GM19395 (cell line): ENCODE measurements around the gene PODXL2.
"Not testable (repeated sequence)": the region's sequence is repeated elsewhere in the genome, so short reads cannot be mapped to it uniquely, and the experiment has no call there.

Source experiments
- ATAC-seq: cut with Tn5 transposase; IDR thresholded peaks from one replicate; pipeline ENCODE4 v1.9.1; 2021; ENCODE audit warnings: mild to moderate bottlenecking, moderate library complexity; ENCODE audit not compliant: unreplicated experiment

Gene PODXL2

DNA sequence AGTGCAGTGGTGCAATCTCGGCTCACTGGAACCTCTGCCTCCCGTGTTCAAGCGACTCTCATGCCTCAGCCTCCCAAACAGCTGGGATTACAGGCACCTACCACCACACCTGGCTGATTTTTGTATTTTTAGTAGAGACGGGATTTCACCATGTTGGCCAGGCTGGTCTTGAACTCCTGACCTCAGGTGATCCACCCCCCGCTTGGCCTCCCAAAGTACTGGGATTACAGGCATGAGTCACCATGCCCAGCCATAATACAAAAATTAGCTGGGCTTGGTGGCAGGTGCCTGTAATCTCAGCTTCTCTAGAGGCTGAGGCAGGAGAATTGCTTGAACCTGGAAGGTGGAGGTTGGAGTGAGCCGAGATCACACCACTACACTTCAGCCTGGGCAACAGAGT, 26.0 kb downstream of the PODXL2 start:
- ATAC-seq, result not testable (repeated sequence)

DNA sequence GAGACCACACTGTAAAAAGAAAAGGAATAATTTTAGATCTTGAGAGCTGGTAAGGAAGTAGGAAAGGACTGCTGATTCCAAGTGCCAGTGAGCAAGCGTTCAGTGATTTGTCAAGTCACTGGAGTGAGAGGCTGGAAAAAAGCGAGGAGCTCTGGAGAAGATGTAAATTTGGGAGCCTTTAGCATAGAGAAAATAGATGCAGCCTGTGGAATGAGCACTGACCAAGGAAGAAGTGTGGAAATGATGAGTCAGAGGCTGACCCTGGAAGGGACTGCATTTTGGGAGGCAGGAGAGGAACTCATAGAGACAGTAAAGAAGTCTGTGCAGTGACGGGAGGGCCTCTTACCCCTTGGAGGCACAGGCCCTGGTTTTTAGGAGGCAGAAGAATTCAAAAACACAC, 26.7 kb downstream of the PODXL2 start:
- no peak for ATAC-seq

- ATAC-seq, result no peak
Observed at GRCh38 chr3:127656906-127657305, 27.9 kb downstream of the PODXL2 start.

- no peak for ATAC-seq
Observed at GRCh38 chr3:127658234-127658633, 29.2 kb downstream of the PODXL2 start.

DNA sequence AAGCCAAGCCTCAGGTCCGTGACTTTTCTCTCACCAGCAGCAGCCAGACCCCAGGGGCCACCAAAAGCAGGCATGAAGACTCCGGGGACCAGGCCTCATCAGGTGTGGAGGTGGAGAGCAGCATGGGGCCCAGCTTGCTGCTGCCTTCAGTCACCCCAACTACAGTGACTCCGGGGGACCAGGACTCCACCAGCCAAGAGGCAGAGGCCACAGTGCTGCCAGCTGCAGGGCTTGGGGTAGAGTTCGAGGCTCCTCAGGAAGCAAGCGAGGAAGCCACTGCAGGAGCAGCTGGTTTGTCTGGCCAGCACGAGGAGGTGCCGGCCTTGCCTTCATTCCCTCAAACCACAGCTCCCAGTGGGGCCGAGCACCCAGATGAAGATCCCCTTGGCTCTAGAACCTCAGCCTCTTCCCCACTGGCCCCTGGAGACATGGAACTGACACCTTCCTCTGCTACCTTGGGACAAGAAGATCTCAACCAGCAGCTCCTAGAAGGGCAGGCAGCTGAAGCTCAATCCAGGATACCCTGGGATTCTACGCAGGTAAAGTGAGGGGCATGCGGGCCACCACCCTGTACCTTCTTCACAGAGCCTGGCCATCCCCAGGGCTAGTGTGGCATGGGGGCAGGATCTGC, 31.8 kb downstream of the PODXL2 start:
- ATAC-seq, result no peak

DNA sequence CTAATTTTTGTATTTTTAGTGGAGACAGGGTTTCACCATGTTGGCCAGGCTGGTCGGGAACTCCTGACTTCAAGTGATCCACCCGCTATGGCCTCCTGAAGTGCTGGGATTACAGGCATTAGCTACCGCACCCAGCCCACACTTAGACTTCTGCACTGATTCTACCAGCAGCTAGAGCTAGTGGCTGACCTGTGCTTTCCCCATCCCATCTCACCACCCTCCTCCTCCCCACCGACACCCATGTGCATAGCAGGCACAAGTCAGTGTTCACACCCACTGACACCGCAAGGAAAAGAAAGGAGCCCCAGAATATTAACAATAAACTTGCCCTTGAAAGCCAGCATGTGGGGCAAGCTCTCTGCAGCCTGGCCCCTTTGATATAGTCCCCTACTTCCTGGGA, 32.6 kb downstream of the PODXL2 start:
- no peak for ATAC-seq

- no peak for ATAC-seq
Observed at GRCh38 chr3:127662001-127662469, 33.0 kb downstream of the PODXL2 start.

DNA sequence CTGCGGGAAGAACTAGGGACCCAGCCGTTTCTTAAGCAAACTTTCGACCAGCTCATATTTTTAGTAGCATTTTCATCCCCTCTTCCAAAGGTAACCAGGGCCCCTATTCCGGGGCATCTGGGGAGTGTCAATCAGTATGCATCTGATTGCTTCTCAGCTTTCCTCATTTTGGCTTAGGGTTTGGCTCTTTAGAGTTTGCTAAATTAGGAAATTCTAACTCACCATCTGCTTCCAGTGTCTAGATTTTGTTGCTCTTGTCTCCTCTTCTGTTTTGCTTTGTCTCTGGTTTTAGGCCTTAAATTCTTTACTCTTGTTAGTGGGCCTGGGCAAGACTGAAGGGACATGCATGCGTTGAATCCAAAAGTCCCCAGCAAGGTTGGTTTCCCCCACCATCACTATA, 34.2 kb downstream of the PODXL2 start:
- ATAC-seq, result no peak

GRCh38 chr3:127665165-127665564, 36.2 kb downstream of the PODXL2 start:
- ATAC-seq, result no peak

- no peak for ATAC-seq
Observed at GRCh38 chr3:127665586-127665985, 36.6 kb downstream of the PODXL2 start.

GRCh38 chr3:127666676-127667075, 37.7 kb downstream of the PODXL2 start:
- ATAC-seq, result no peak

DNA sequence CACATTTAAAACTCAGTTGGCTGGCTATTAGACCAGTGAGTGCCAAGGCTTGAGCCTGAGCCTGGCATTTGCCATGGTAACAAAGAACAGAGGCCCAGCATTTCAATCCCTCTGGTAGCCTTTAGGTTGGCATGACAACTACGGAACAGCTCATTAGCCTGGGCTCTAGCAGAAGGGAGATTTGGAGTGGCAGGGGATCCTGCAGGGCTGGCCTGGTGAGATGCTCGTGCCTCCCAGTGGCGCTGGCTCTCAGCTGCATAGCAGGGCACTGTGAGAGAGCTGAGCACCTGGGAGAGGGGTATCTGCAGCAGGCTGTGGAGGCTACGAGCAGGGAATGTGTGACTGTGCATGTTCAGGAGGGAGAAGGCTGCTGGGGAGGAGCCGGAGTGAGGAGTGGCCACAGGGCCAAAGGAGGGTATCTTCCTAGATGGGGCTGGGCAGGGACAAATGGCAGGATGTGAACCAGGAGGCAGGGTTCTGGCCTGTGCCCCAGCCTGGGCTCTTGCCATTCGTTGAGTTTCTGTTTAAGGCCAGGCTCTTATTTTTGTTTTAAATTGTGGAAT, 38.2 kb downstream of the PODXL2 start:
- ATAC-seq, result no peak

- ATAC-seq, result no peak
Observed at GRCh38 chr3:127668906-127669305, 39.9 kb downstream of the PODXL2 start.

GRCh38 chr3:127669541-127670228, 40.7 kb downstream of the PODXL2 start:
- ATAC-seq, result no peak

DNA sequence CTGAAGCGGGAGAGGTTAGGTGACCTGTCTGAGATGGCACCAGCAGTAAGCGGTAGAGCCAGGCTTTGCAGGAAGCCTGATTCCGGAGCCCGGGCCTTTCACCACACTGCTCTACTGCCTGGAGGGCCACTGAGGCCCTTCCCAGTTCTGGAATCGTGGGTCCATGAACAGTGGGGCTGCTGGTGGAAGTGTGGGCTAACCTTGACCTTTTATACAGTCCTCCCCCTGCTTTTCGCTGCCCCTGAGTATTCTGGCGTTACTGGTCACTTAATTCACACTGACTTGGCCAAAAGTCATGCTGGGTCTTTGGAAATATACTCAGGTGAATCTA, 41.2 kb downstream of the PODXL2 start:
- ATAC-seq, result no peak

- ATAC-seq, result no peak
Observed at GRCh38 chr3:127670761-127671522, 42.0 kb downstream of the PODXL2 start.

DNA sequence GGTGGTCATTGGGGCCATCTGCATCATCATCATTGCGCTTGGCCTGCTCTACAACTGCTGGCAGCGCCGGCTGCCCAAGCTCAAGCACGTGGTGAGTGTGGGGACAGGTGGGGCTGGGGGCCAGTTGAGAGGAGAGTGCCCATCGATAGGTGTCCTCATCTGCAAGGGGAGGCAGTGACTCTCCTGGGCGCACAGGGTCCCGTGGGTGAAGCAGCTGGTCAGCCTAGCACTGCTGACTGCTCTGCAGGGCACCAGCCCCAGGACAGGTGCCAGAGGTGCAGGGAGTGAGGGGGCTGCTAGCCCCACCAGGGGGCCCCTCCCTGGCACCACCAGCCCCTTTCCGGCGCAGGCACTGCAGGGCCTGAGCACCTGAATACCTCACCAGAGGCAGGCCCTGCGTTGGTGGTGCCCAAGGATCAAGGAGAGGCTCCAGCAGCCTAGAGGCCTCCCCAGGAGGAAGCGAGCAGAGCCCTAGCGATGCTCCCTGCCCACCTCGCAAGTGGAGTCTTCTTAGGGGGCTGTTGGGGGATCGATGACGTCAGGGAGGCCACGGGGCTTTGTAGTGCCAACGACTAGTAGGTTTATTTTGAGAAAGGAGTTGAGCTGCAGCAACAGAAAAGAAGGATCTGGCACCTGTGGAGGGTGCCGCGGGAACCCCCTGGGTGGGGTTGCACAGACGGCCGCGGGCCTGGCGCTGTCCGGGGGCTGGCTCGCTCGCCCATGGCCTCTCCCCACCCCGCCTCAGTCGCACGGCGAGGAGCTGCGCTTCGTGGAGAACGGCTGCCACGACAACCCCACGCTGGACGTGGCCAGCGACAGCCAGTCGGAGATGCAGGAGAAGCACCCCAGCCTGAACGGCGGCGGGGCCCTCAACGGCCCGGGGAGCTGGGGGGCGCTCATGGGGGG, 42.8 kb downstream of the PODXL2 start:
- peak; percentile 34 for ATAC-seq

DNA sequence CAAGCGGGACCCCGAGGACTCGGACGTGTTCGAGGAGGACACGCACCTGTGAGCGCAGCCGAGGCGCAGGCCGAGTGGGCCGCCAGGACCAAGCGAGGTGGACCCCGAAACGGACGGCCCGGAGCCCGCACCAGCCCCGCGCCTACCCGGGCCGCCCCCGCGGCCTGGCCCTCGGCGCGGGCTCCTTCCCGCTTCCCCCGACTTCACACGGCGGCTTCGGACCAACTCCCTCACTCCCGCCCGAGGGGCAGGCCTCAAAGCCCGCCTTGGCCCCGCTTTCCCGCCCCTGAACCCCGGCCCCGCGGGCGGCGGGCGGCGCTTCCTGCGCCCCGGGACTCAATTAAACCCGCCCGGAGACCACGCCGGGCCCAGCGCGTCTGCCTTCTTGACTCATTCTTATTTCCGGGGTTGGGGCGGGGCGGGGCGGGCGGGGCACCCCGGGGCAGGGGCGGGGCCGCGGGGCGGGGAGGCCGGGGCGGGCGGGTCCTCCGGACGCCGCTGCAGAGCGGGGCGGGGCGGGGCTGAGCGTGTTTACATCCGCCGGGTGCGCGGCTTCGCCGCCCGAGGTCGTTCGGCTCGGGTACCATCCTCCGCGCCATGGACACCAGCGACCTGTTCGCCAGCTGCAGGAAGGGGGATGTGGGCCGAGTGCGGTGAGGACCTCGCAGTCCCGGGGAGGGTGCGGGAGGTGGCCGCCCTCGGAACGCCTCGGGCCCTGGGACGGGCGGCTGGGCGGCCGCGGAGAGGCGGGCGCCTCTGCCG, 43.6 kb downstream of the PODXL2 start, which contains the start of gene ABTB1:
Gene ABTB1 (plus strand): TSS at position 524 of the 762 bp plus-strand sequence. CDS start 74 bp downstream, at position 598.
- ATAC-seq, result peak; percentile 71

DNA sequence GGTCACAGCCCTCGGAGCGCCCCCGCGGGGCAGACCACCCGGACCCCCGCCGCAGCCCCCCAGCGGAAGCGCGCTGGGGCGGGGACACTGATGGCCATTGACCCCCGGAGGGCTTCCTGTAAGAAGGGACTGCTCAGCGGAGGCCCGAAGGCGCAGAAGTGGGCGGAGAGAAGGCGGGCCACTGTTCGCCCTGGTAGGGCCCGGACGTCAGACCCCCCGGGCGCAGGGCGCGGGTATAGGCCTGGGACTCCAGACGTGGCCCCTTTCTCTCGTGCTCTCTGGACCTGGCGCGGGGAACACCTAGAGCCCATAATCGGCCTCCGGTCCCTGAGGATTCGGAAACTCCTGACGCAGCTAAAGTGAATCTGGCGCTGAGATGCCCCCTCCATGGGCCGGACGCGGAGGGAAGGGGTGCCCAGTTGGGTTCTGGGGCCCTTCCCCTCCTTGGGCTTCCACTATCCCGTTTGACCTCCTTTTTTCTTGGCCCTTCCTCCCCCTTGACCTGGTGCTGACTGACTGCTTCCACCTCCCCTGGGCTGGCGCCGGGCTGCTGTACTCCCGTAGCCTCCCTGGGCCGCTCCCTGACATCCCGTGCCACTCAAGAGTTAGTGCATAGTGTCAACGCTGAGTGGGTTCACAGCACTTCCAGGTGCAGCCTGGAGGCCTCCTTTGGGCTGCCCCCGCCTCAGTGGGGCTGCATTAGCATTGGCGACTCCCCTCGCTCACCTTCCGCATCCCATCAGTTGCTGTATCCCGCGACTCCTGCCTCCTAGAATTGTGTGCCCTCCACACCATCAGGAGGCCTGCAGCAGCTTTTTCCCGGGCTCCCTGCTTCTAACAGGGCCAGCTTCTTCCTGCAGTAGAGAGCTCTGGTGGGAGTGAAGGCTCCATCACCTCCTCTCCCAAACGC, 44.5 kb downstream of the PODXL2 start:
- ATAC-seq, result peak; percentile 51
